H1 (cell line): ENCODE data around the gene ELAVL2. TPM values are rescaled to one million over a fixed set of nuclear protein-coding genes. Genes with fewer than 3 reads are reported as not detected.

Experiments
- CTCF ChIA-PET: fragments of 300-600 bp; sonication (Branson Sonifier 250); formaldehyde crosslinking; loops from one replicate; lab custom pipeline; 2021; ENCODE audit not compliant: partially characterized antibody; lab: Charles Lee
- POLR2A ChIA-PET: fragments of 300-600 bp; sonication (Branson Sonifier 250); formaldehyde crosslinking; loops from one replicate; lab custom pipeline; 2021; ENCODE audit warnings: inconsistent platforms; ENCODE audit not compliant: partially characterized antibody; lab: Charles Lee
- DNase-seq, 2 experiments: peaks; one replicate each; pipeline versions ENCODE4 v3.0.0 to v3.0.0-alpha.2; 2010 to 2022; ENCODE audit warnings: low spot score in 2 of 2, low read depth in 1 of 2, mixed read lengths in 1 of 2
- FAIRE-seq: peaks from 2 replicates; lab custom pipeline; 2011; peaks lifted over from hg19 to GRCh38; lab: Jason Lieb, UNC
- H2AFZ ChIP-seq: 2 replicates; pipeline ENCODE4 v1.8.1; 2012; ENCODE audit warnings: low read length, inconsistent platforms
- H2AK5ac ChIP-seq: 2 replicates; pipeline ENCODE4 v1.6.1; 2013; ENCODE audit warnings: low read depth, low read length
- H2BK120ac ChIP-seq: replicated peaks from 2 replicates; pipeline ENCODE3; 2013; ENCODE audit warnings: low read depth, low read length, inconsistent platforms
- H2BK12ac ChIP-seq: 2 replicates; pipeline ENCODE4 v1.6.1; 2013; ENCODE audit warnings: low read depth, low read length
- H2BK15ac ChIP-seq: 2 replicates; pipeline ENCODE4 v1.6.1; 2013; ENCODE audit warnings: low read length
- H2BK20ac ChIP-seq: 2 replicates; pipeline ENCODE4 v1.6.1; 2013; ENCODE audit warnings: low read length
- H2BK5ac ChIP-seq: 2 replicates; pipeline ENCODE4 v1.6.1; 2013; ENCODE audit warnings: low read depth, low read length
- H3K14ac ChIP-seq: 2 replicates; pipeline ENCODE4 v1.6.1; 2013; ENCODE audit warnings: inconsistent platforms; ENCODE audit not compliant: insufficient read length
- H3K18ac ChIP-seq: 2 replicates; pipeline ENCODE4 v1.6.1; 2013; ENCODE audit warnings: low read length; ENCODE audit errors: extremely low read depth
- H3K23ac ChIP-seq: 2 replicates; pipeline ENCODE4 v1.6.1; 2013; ENCODE audit warnings: inconsistent platforms; ENCODE audit not compliant: insufficient read length
- H3K23me2 ChIP-seq: 2 replicates; pipeline ENCODE4 v1.6.1; 2013; ENCODE audit warnings: low read depth, low read length
- H3K27ac ChIP-seq: 2 replicates; pipeline ENCODE4 v1.6.1; 2011; ENCODE audit warnings: low read depth, low read length, inconsistent platforms
- H3K27me3 ChIP-seq, 4 experiments: replicated peaks in 1 of 4; 1 replicate in 1 of 4; 2 replicates in 3 of 4; pipeline versions ENCODE4 v1.6.1 to v1.8.1; 2011 to 2013; ENCODE audit warnings: low read length in 3 of 4, mild to moderate bottlenecking in 3 of 4, inconsistent platforms in 2 of 4, mixed read lengths in 2 of 4, moderate library complexity in 1 of 4; ENCODE audit not compliant: control insufficient read depth in 3 of 4, insufficient read depth in 3 of 4; ENCODE audit errors: extremely low read depth in 1 of 4
- H3K36me3 ChIP-seq, 4 experiments: 2 replicates each; pipeline versions ENCODE4 v1.6.1 to v1.8.1; 2011 to 2013; ENCODE audit warnings: mild to moderate bottlenecking in 4 of 4, low read length in 3 of 4, moderate library complexity in 2 of 4, control low read depth in 1 of 4, inconsistent platforms in 1 of 4; ENCODE audit not compliant: insufficient read depth in 4 of 4, control insufficient read depth in 2 of 4
- H3K4ac ChIP-seq: replicated peaks from 2 replicates; pipeline ENCODE3; 2013; ENCODE audit warnings: low read length, low read depth, mixed read lengths, inconsistent platforms; ENCODE audit not compliant: insufficient read length
- H3K4me1 ChIP-seq, 4 experiments: replicated peaks in 1 of 4; 1 replicate in 1 of 4; 2 replicates in 3 of 4; pipeline versions ENCODE4 v1.6.1 to v1.8.1; 2011 to 2013; ENCODE audit warnings: low read length in 3 of 4, inconsistent platforms in 2 of 4, mixed read lengths in 1 of 4; ENCODE audit not compliant: insufficient read depth in 4 of 4, control insufficient read depth in 3 of 4
- H3K4me2 ChIP-seq, 2 experiments: 2 replicates each; pipeline versions ENCODE4 v1.6.1 to v1.8.1; 2011 to 2013; ENCODE audit warnings: low read depth in 2 of 2, low read length in 2 of 2, control low read depth in 1 of 2, inconsistent platforms in 1 of 2, mild to moderate bottlenecking in 1 of 2; ENCODE audit not compliant: insufficient read depth in 1 of 2
- H3K4me3 ChIP-seq, 4 experiments: fragments of 200-600, 300-600 bp in 1 of 4; sonication (generic), shearing (Covaris generic), sonication (Bioruptor Twin) in 1 of 4; 2 replicates each; pipeline versions ENCODE4 v1.5.1 to v1.8.1; 2011 to 2016; ENCODE audit warnings: low read length in 4 of 4, low read depth in 3 of 4, control low read depth in 2 of 4, inconsistent platforms in 2 of 4, mild to moderate bottlenecking in 2 of 4, mixed read lengths in 1 of 4, moderate library complexity in 1 of 4; ENCODE audit not compliant: insufficient read depth in 2 of 4; ENCODE audit errors: extremely low read depth in 1 of 4
- H3K56ac ChIP-seq: replicated peaks from 2 replicates; pipeline ENCODE3; 2013; ENCODE audit warnings: low read depth, mild to moderate bottlenecking, mixed read lengths, low read length, inconsistent platforms; ENCODE audit not compliant: insufficient read length
- H3K79me1 ChIP-seq: 2 replicates; pipeline ENCODE4 v1.6.1; 2013; ENCODE audit warnings: low read depth, low read length, control low read depth
- H3K79me2 ChIP-seq, 2 experiments: 2 replicates each; pipeline versions ENCODE4 v1.6.1 to v1.8.1; 2012 to 2013; ENCODE audit warnings: low read length in 2 of 2, mild to moderate bottlenecking in 2 of 2, inconsistent platforms in 1 of 2; ENCODE audit not compliant: insufficient read depth in 2 of 2, control insufficient read depth in 1 of 2
- H3K9ac ChIP-seq, 4 experiments: replicated peaks in 1 of 4; 1 replicate in 1 of 4; 2 replicates in 3 of 4; pipeline versions ENCODE4 v1.6.1 to v1.8.1; 2011 to 2013; ENCODE audit warnings: low read depth in 3 of 4, low read length in 3 of 4, control low read depth in 2 of 4, mild to moderate bottlenecking in 2 of 4, moderate library complexity in 2 of 4, inconsistent platforms in 1 of 4; ENCODE audit errors: extremely low read depth in 1 of 4
- H3K9me3 ChIP-seq, 2 experiments: 2 replicates each; pipeline versions ENCODE4 v1.6.1 to v1.8.1; 2012 to 2013; ENCODE audit warnings: mild to moderate bottlenecking in 2 of 2, moderate library complexity in 2 of 2, control low read depth in 1 of 2, inconsistent platforms in 1 of 2, low read depth in 1 of 2, low read length in 1 of 2, mixed read lengths in 1 of 2; ENCODE audit not compliant: insufficient read depth in 2 of 2
- H4K20me1 ChIP-seq, 2 experiments: replicated peaks in 1 of 2; 2 replicates each; pipeline versions ENCODE3 to v1.8.1; 2011 to 2013; ENCODE audit warnings: inconsistent platforms in 2 of 2, low read length in 2 of 2, mild to moderate bottlenecking in 1 of 2; ENCODE audit not compliant: insufficient read depth in 2 of 2, control insufficient read depth in 1 of 2
- H4K5ac ChIP-seq: 2 replicates; pipeline ENCODE4 v1.6.1; 2013; ENCODE audit warnings: low read length, low read depth, mixed read lengths, inconsistent platforms; ENCODE audit not compliant: insufficient read length
- H4K8ac ChIP-seq: 2 replicates; pipeline ENCODE4 v1.8.0; 2013; ENCODE audit warnings: mild to moderate bottlenecking, moderate library complexity, low read length, inconsistent platforms; ENCODE audit not compliant: insufficient read depth; ENCODE audit errors: extremely low read depth
- H4K91ac ChIP-seq: replicated peaks from 2 replicates; pipeline ENCODE3; 2013; ENCODE audit warnings: low read length, mixed read lengths, inconsistent platforms; ENCODE audit not compliant: insufficient read length
- ASH2L ChIP-seq: fragments of 200-600, 300-600 bp; sonication (generic); IDR thresholded peaks from one replicate; pipeline ENCODE4 v1.7.1; 2017; ENCODE audit warnings: low read length
- ATF3 ChIP-seq: IDR thresholded peaks from 2 replicates; pipeline ENCODE4 v1.6.1; 2011; ENCODE audit warnings: low read depth, mild to moderate bottlenecking, low read length; ENCODE audit not compliant: insufficient read depth
- EP300 ChIP-seq, 2 experiments: IDR thresholded peaks; 1 replicate in 1 of 2; 2 replicates in 1 of 2; pipeline ENCODE4 v1.6.1; 2011 to 2012; ENCODE audit warnings: low read depth in 2 of 2, low read length in 2 of 2, mild to moderate bottlenecking in 2 of 2, borderline replicate concordance in 1 of 2, inconsistent platforms in 1 of 2, moderate library complexity in 1 of 2
- JUN ChIP-seq: IDR thresholded peaks from 2 replicates; pipeline ENCODE4 v1.6.1; 2011; ENCODE audit warnings: low read depth, mild to moderate bottlenecking, improper control_type of control experiment, low read length
- PHF8 ChIP-seq: fragments of 200-600 bp; sonication (generic); conservative IDR thresholded peaks from 2 replicates; pipeline ENCODE4 v1.7.1; 2012; ENCODE audit warnings: low read depth, mild to moderate bottlenecking, inconsistent platforms, low read length, moderate library complexity
- POLR2A ChIP-seq, 2 experiments: IDR thresholded peaks; 1 replicate in 1 of 2; 2 replicates in 1 of 2; pipeline ENCODE4 v1.6.1; 2011; ENCODE audit warnings: low read depth in 2 of 2, low read length in 2 of 2, mild to moderate bottlenecking in 2 of 2; ENCODE audit errors: control extremely low read depth in 1 of 2
- POU5F1 ChIP-seq: IDR thresholded peaks from 2 replicates; pipeline ENCODE4 v1.6.1; 2011; ENCODE audit warnings: low read depth, mild to moderate bottlenecking, low read length, moderate library complexity
- RXRA ChIP-seq: IDR thresholded peaks from 2 replicates; pipeline ENCODE4 v1.6.1; 2011; ENCODE audit warnings: low read depth, mild to moderate bottlenecking, low read length, moderate library complexity; ENCODE audit not compliant: insufficient read depth
- SP1 ChIP-seq: IDR thresholded peaks from 2 replicates; pipeline ENCODE4 v1.6.1; 2011; ENCODE audit warnings: low read depth, low read length
- TCF12 ChIP-seq: IDR thresholded peaks from 2 replicates; pipeline ENCODE4 v1.6.1; 2011; ENCODE audit warnings: low read depth, mild to moderate bottlenecking, low read length
- WGBS, 2 experiments: shearing (Covaris generic) in 1 of 2; methylation state at CpG; one replicate each; pipeline versions ENCODE4 v1.1.6 to v1.1.7; 2013 to 2015; ENCODE audit warnings: low lambda C conversion rate in 2 of 2, mixed read lengths in 2 of 2, inconsistent platforms in 1 of 2, low coverage in 1 of 2, missing lambda C conversion rate in 1 of 2; ENCODE audit not compliant: insufficient replicate concordance in 2 of 2, insufficient coverage in 1 of 2, insufficient read length in 1 of 2; ENCODE audit errors: extremely low coverage in 1 of 2, missing lambda C conversion rate in 1 of 2; 5-methylcytosine and 5-hydroxymethylcytosine counted together
- polyA plus RNA-seq, 7 experiments: library from polyadenylated mRNA; depleted of rRNA in 3 of 7; stranded (reverse) in 5 of 7; unstranded in 2 of 7; fragments of >200 nt in 5 of 7; fragments of 200-250 nt in 2 of 7; gene quantifications; 1 replicate in 5 of 7; 2 replicates in 1 of 7; 4 replicates in 1 of 7; pipeline versions ENCODE4 v1.2.1 to v1.2.3, GENCODE V29; 2011 to 2013; ENCODE audit warnings: missing spikeins in 2 of 7, mixed read lengths in 2 of 7
- total RNA-seq: library from RNA; stranded (reverse); fragmentation: NEBNext Ultra II Directional; extraction: Animal tissue kit (Norgen Biotek cat#: 25700); gene quantifications from 2 replicates; pipeline ENCODE4 v1.2.1, GENCODE V29; 2021

The ELAVL2 gene
- total and polyA plus RNA-seq, 2 of the 8 experiments (the other 6 are each of a cell fraction or from before 2014, with no cell fraction given) = 4.9 to 21.9 TPM

- CTCF ChIA-PET = interaction anchor here (1.3 to 1.6 kb wide), 2 partner anchors 9 to 131 kb away, joined by 3 to 4 read pairs; no protein-coding TSS in a partner anchor
- POLR2A ChIA-PET = interaction anchor here (0.9 to 2.0 kb wide), 3 partner anchors 12 to 19 kb away, joined by 3 to 9 read pairs (median 4); partner anchors contain the start of gene ELAVL2
- H4K5ac ChIP-seq = no peak overlapping the region
- no peak overlapping the region for H4K91ac ChIP-seq
- no peaks in the 10 kb centered on the region for H3K36me3 ChIP-seq
- H2BK120ac ChIP-seq = no peak overlapping the region
- H2BK5ac ChIP-seq = no peak overlapping the region
- no peaks in the 10 kb centered on the region for H3K27me3 ChIP-seq
- no peak overlapping the region for H2AK5ac ChIP-seq
- H2AFZ ChIP-seq = no peak overlapping the region
- no peak overlapping the region for H3K14ac ChIP-seq
- H3K4me3 ChIP-seq = no peak overlapping the region
- H4K20me1 ChIP-seq = peaks cover 1 to 2% of the 10 kb centered on the region in 2 experiments
- no peak overlapping the region for H3K23ac ChIP-seq
- FAIRE-seq (no peak), DNase-seq (no peak)
- no peak overlapping the region for H3K18ac ChIP-seq
- WGBS, 2 experiments = 94% methylated on average over 1 of the region's 1 CpG; no CpG with 5 or more reads in 1 of the 2 experiments
- H3K23me2 ChIP-seq = no peaks in the 10 kb centered on the region
- no peaks in the 10 kb centered on the region for H3K9me3 ChIP-seq
- H3K4ac ChIP-seq = no peak overlapping the region
- no peak overlapping the region for H3K27ac ChIP-seq
- no peak overlapping the region for H2BK12ac ChIP-seq
- H3K79me2 ChIP-seq = peaks cover 13 to 100% of the 10 kb centered on the region in 2 experiments; a peak in 3 of 4 replicates
- no peak for TF ChIP-seq JUN
- no peak for TF ChIP-seq PHF8
- no peak for TF ChIP-seq RXRA
- no peak for TF ChIP-seq TCF12
- no peak for TF ChIP-seq ATF3
- TF ChIP-seq POLR2A (IDR thresholded peaks at IDR 0.05; ENCODE audit: control extremely low read depth in 1 of 2, low read depth in 2 of 2, low read length in 2 of 2) = no peak
- TF ChIP-seq POU5F1 = no peak
- TF ChIP-seq EP300 (IDR thresholded peaks at IDR 0.05; ENCODE audit: borderline replicate concordance in 1 of 2, low read depth in 2 of 2, low read length in 2 of 2) = no peak
- no peak for TF ChIP-seq ASH2L
- no peak for TF ChIP-seq SP1
- no peak overlapping the region for H3K9ac ChIP-seq
- H3K79me1 ChIP-seq = no peaks in the 10 kb centered on the region; the same call in 1 of the 2 replicates
- H2BK15ac ChIP-seq = no peak overlapping the region
- H3K4me2 ChIP-seq = no peak overlapping the region
- peaks cover 0 to 17% (median 9%) of the 10 kb centered on the region in 4 experiments; a peak in 4 of 7 replicates for H3K4me1 ChIP-seq
- H2BK20ac ChIP-seq = no peak overlapping the region
- no peak overlapping the region for H3K56ac ChIP-seq
- no peak overlapping the region for H4K8ac ChIP-seq
Observed at GRCh38 chr9:23812673-23813072, 13.4 kb downstream of the ELAVL2 start.
